HFF-Myc (cell line): ENCODE measurements around the gene BICDL1.

Source experiments
- DNase-seq: peaks from one replicate; pipeline ENCODE4 v3.0.0-alpha.2; 2011; ENCODE audit warnings: low read depth; ENCODE audit errors: extremely low read depth
- H3K4me3 ChIP-seq: replicated peaks from 2 replicates; pipeline ENCODE4 v1.5.1; 2011; ENCODE audit warnings: low read depth, mild to moderate bottlenecking, control low read depth, low read length
- TF ChIP-seq, protein P1 (sequence below): IDR thresholded peaks from 2 replicates; pipeline ENCODE4 v1.5.1; 2012; ENCODE audit warnings: mild to moderate bottlenecking, low read depth, low read length, control low read depth; ENCODE audit errors: missing control alignments

Gene BICDL1

DNA sequence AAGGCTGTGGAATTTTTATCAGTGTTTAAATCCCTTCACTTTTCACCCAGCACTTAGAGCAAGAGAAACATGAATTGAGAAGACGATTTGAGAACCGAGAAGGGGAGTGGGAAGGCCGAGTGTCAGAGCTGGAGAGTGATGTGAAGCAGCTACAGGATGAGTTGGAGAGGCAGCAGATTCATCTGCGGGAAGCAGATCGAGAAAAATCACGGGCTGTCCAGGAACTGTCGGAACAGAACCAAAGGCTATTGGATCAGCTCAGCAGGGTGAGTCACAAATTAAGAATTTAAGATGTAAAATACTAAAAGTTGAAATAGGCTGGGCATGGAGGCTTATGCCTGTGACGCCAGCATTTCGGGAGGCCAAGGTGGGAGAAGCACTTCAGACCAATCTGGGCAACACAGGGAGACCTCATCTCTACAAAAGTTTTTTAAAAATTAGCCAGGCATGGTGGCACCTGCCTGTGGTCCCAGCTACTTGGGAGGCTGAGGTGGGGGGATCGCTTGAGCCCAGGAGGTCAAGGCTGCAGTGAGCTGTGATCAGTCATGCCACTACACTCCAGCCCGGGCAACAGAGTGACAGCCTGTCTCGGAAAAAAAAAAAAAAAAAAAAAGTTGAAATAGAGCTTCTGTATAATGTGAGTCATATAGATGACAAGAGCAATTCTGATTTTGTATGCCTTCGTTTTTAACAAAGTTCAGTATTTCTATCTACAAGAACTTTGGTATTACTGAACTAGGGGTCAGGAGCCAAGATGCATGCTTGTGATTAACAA lies 9.6 kb downstream of the BICDL1 start:
- H3K4me3 ChIP-seq = no peak overlapping the region
- no peak for DNase-seq
- TF ChIP-seq, protein P1, sequence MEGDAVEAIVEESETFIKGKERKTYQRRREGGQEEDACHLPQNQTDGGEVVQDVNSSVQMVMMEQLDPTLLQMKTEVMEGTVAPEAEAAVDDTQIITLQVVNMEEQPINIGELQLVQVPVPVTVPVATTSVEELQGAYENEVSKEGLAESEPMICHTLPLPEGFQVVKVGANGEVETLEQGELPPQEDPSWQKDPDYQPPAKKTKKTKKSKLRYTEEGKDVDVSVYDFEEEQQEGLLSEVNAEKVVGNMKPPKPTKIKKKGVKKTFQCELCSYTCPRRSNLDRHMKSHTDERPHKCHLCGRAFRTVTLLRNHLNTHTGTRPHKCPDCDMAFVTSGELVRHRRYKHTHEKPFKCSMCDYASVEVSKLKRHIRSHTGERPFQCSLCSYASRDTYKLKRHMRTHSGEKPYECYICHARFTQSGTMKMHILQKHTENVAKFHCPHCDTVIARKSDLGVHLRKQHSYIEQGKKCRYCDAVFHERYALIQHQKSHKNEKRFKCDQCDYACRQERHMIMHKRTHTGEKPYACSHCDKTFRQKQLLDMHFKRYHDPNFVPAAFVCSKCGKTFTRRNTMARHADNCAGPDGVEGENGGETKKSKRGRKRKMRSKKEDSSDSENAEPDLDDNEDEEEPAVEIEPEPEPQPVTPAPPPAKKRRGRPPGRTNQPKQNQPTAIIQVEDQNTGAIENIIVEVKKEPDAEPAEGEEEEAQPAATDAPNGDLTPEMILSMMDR = no peak

DNA sequence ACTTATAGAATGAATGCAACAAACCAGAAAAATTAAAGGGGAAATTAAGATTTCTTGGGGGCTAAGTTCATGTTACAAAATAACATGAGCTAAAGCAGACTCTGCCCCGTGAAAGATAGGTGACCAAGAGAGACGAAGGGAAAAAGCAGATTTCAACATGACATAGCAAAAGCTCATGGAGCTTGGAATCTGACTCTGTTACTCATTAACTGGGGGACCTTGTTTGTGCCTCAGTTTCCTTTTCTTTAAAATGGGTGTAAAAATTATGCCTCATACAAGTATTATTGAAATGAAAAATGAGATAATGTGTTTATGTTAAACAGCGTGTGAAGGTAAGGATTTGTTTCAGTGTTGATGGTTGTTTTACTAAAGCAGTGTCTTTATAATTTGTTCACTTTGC lies 11.5 kb downstream of the BICDL1 start:
- TF ChIP-seq, protein P1 = no peak
- DNase-seq = no peak
- no peak overlapping the region for H3K4me3 ChIP-seq

DNA sequence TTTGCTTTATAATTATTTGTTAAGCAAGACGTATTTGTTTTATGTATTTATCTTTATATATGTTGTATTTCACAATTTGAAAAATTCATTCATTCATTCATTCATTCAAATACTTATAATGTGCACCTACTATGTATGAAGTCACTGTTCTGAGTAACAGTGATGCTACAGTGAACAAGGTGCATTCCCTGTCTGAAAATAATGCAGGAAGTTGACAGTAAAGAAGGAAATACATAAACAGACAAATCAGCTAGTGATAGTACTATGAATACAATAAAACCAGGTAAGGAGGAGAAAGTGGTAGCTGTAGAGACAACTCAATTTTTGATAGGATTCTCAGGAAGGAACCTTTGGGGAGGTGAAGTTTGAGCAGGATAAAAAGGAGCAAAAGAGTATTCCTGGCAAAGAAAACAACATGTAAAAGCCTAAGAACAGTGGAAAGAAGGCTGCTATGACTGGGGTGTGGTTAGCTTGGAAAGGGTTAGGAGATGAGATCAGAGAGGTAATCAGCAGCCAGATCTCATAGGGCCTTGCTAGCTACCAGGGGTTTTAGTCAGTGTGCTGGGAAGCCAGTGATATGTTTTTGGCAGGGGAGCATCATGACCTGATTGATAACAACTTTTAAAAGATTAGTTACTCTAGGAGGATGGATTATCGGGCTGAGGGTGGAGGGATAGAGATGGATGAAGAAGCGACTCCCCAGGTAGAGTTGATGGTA lies 17.4 kb downstream of the BICDL1 start:
- TF ChIP-seq, protein P1 = no peak
- no peak for DNase-seq
- no peak overlapping the region for H3K4me3 ChIP-seq

DNA sequence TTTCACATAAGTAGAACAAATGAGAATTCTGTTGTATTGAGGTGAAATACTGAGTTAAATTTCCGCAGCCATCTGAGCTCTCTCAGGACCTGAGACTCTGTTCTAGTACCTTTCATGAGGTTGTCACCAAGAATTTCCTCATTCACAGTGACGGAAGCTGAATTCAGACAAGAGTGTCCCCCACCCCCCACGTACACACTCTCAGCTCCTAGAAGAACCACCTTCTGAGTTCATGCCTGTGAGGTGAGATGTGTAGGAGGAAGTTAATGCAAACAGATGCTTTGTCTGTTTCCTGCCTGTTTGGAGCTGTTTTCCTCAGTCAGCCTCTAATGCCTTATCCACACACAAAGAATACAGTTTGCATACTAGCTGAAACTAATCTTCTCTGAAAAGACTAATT lies 18.2 kb downstream of the BICDL1 start:
- TF ChIP-seq, protein P1 = no peak
- no peak overlapping the region for H3K4me3 ChIP-seq
- DNase-seq = no peak

DNA sequence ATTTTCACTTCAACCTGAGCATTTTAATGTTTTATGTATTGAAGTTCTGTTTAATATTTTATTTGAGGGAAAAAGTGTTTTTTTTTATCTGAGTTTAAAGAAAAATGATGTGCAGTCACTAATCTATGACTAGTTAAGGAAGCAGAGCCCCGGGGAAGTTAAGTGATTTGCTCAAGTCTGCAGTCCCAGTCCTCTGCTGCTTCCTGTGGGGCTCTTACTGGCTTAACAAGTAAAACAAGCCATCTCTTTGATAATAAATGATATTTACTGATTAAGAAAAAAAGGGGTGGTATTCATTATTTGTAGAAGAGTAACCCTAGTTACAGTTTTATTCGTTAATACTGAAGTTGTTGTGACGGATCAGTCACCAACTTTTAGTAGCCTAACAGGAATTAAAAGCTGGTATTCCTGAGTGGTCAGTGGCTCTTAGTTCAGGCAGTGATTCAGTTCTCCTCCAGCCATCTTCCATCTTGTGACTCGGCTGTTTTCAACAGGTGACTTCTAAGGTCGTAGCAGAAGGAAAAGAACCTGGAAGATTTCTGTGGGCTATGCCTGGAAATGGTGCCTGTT lies 21.7 kb downstream of the BICDL1 start:
- no peak overlapping the region for H3K4me3 ChIP-seq
- DNase-seq = no peak
- TF ChIP-seq, protein P1 = no peak

DNA sequence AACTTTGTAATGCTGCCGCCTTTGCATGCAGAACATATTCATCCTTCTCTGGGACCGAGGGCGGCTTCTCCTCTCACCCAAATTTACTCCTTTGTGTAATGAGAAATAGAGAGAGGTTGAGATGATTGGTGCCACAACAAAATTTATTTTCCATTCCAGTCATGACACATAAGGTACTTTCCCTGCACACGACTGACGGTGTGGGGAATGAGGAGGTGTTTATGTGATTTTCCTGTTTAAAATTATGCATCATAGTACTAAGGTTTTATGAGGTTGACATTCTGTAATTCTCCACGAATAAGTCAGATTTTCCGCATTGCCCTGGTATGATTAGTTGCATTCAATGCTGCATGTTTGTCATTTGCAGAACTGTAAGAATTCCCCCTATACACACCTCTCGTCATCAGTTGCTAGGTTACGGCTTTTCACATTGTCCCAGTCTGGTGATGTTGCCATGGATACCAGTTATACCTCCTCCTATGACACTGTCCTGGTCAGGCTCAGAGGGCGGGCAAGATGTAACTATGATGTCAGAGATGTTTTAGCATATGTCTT lies 23.1 kb downstream of the BICDL1 start:
- H3K4me3 ChIP-seq = no peak overlapping the region
- DNase-seq = peak; percentile 22
- TF ChIP-seq, protein P1 = no peak
